Sigmoid colon (tissue), 4 donors: ENCODE data around the gene TPRA1.

ENCODE experiments used
- EP300 ChIP-seq, 4 donors: sonication (generic); formaldehyde crosslinking; IDR thresholded peaks; one replicate each; pipeline ENCODE4 v1.6.1; 2017; ENCODE audit warnings: antibody characterized with exemption in 4 of 4
- POLR2A ChIP-seq, 2 donors: fragments of 450-650 bp; IDR thresholded peaks; one replicate each; pipeline ENCODE4 v1.6.1; 2016; ENCODE audit warnings: antibody characterized with exemption in 2 of 2, mild to moderate bottlenecking in 2 of 2, moderate library complexity in 2 of 2
- TF ChIP-seq, protein P1 (sequence below), 4 experiments: fragments of 450-650 bp in 3 of 4; fragments of 200-600 bp in 1 of 4; IDR thresholded peaks; one replicate each; pipeline ENCODE4 v1.5.1; 2016 to 2019; ENCODE audit warnings: antibody characterized with exemption in 4 of 4, mild to moderate bottlenecking in 3 of 4, moderate library complexity in 2 of 4

DNA sequence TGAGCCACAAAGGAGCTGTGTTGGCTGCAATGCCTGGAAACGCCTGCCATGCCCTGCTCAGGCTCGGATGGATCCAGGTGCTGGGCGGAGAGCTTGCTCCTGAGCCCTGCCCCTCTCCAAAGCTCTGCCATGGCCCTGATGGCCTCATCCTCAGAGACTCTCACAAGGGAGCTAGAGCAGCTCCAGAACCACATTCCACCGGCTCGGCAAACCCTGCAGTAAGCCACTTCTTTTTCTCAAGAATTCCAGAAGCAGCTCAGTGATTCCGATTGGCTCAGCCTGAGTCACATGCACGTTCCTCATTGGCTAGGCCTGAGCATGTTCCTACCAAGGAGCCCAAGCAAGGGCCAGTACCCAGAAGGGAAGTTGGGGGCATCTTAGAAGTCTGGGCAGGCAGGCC is 24.8 kb downstream of the TPRA1 start:
- TF ChIP-seq, protein P1, sequence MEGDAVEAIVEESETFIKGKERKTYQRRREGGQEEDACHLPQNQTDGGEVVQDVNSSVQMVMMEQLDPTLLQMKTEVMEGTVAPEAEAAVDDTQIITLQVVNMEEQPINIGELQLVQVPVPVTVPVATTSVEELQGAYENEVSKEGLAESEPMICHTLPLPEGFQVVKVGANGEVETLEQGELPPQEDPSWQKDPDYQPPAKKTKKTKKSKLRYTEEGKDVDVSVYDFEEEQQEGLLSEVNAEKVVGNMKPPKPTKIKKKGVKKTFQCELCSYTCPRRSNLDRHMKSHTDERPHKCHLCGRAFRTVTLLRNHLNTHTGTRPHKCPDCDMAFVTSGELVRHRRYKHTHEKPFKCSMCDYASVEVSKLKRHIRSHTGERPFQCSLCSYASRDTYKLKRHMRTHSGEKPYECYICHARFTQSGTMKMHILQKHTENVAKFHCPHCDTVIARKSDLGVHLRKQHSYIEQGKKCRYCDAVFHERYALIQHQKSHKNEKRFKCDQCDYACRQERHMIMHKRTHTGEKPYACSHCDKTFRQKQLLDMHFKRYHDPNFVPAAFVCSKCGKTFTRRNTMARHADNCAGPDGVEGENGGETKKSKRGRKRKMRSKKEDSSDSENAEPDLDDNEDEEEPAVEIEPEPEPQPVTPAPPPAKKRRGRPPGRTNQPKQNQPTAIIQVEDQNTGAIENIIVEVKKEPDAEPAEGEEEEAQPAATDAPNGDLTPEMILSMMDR (IDR thresholded peaks at IDR 0.05) = no peak
- TF ChIP-seq POLR2A (IDR thresholded peaks at IDR 0.05) (no peak), EP300 (IDR thresholded peaks at IDR 0.05) (no peak)
